NCI-H2227 (cell line): Measurements from ENCODE around the gene TCF4.

Experiments used
- DNase-seq: peaks from one replicate; lab custom pipeline; 2025; ENCODE audit not compliant: unreplicated experiment; lab: John Stamatoyannopoulos, UW

The TCF4 gene

DNA sequence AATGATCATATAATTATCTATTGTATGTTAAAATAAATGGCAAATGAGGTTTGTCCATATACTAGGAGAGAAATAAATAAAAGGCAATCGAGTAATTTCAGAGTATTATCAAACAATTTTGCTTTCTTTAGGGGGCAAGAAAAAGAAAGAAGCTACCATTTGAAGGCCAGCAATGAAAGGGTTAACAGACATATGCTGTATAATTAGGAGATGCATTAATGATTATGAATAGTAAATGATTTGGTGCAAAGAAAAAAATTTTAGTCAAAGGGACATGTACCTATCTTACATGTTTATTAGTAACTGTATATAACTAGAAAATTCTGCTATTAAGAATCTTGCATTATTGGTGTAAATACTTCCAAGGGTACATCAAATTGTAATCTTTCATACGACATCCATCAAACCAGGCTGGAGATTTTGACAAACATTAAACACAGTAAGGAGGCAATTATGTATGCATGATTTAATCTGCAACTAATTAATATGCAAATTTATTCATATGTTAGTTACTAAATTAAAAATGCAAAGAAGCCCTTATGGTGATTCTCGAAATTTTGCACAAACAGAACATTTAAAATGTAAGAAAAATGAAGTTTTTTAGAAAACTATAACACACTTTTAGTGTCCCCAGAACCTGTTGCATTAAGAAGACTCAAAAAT lies 251.4 kb downstream of the TCF4 start:
- no peak for DNase-seq

DNA sequence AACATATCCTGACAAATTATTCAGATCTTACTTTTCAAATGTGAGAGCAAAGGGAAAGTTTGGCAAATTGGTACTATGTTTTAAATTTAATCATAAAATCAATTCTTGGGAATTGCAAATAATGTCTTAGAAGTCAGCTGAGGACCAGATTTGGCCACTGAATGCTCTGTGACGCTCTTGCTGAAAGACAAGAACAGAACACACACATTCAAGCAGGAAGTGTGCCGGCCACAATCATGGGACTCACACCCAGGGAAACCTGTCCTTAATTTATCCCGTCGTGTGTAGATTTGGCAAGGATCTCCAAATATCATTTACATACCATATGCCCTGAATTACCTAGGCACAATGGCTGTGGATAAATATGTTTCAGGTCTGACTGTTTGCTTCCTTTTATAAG lies 253.1 kb downstream of the TCF4 start:
- DNase-seq: no peak

DNA sequence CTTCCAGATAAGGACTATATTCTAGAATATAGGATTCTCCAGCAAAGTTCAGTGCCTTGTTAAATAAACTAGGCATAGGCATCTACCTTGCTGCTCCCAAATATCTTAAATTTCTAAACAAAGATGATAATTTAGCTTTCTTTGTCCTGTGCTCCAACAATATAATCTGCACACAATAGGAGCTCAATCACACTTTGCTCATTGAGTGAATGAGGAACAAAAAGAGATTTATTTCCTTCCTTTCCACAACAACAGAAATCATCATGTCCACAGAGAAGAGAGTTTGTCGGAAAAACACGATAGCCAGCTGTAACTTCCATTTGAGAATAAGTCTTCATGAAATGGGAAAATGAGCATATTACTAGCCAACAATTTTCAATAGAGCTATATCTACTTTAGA lies 256.7 kb downstream of the TCF4 start:
- DNase-seq: no peak

DNA sequence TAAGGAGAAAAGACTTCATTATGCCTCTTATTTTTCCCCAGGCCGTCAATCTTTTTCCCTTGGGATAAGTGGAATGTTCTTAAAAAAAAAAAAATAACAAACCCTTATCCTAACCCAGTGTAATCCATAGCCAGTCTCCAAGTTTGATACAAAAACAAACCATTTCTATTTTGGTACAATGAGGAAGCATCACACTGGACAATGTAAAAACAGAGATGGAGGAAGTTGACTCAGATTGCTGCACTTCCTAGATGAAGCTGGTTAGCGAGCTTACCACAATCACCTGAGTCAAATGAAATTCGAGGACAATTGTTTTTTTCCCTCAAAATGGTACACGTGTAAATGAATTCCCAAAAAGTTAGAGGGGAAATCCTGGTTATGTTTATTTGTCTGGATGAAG lies 259.7 kb downstream of the TCF4 start:
- DNase-seq: no peak

DNA sequence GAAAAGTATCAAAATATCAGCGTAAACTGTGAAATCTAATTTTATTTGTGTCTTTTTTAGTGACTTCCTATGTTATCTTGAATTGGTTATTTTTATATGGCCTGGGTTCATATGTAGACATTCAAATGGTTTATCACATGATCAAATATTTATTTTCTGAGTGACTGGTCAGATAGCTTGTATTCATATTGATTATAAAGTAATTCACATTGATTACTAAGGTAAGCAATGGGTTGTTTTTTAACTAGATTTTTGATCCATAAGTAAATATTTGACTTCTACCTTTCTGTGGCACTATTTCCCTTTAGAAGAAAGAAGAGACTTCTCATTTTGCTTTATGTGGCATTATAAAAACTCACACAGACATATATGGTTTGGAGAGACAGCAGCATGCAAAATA lies 260.5 kb downstream of the TCF4 start:
- DNase-seq: no peak

DNA sequence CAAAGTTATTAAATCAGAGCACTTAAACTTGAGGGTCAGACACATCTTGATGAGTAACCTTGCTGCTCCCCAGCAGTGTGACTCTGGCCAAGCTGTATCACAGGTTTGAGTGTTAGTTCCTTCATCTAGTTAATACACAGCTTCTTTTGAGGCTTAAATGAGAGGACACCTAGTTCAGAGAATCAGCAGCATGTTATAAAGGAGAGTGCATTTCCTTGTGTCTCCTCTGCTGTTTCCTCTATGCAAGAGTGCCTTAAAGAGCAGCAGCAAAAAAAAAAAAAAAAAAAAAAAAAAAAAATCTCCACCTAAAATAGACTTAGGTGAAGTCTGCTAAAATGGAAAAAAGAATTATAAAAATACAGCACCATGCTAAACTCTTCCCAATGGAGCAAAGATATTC lies 261.9 kb downstream of the TCF4 start:
- no peak for DNase-seq

DNA sequence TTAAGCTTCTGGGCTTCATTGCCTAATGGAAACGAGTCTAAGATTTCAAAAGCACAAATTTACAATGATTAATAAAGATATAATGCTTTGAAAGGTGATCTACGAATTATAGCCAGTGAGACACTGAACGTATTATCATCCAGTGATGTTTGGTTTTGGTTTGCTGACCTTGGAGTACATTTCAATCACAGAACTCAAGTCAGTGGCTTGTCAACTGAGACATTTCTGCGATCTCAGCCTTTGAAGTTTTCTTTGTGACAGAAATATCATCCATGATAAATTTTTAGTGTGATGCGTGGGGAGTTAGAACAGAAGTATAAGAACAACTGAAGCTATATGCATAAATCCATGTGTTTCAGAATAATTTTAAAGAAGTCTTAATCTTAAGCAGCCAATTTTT lies 263.8 kb downstream of the TCF4 start:
- DNase-seq: peak; percentile 16

DNA sequence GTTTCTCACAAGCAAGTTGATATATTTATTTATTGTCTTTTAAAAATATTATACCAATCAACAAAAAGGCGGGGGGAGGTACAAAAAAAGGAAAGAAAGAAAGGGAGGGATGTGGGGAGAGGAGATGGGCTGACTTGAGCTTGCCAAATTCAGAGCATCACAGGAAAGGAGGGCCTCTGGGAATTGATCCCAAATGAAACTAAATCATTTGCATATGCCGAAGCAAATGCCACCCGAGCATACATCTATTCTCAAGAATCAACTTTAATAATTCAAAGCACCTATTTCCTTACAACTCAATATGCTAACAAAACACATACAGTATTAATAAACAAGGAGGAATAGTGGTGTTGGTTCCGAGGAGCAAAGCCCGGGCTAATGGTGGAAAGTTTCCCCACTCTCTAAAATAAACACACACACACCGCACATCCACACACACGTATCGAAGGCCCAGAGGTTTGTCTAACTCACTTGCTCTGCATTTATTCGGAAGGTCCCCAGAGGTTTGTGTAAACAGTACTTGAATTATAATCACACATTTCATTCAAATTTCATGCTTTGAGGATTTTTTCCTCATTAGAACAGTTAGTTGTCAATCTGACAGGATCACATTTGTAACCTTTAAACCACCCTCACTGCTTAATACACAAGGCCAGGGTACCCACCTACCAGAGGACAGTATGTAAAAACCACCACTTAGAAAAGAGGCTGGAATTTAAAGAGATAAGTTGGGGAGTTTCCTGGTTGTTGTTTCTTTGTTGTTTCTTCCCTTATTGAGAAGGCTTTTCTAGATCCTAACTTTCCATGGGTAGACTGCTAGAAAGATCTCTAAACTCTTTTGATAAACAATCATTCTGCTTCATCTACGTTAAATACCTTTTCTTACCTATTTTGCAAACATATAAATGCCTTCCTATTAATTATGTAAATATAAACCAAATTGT lies 264.7 kb downstream of the TCF4 start:
- DNase-seq: peak; percentile 39

DNA sequence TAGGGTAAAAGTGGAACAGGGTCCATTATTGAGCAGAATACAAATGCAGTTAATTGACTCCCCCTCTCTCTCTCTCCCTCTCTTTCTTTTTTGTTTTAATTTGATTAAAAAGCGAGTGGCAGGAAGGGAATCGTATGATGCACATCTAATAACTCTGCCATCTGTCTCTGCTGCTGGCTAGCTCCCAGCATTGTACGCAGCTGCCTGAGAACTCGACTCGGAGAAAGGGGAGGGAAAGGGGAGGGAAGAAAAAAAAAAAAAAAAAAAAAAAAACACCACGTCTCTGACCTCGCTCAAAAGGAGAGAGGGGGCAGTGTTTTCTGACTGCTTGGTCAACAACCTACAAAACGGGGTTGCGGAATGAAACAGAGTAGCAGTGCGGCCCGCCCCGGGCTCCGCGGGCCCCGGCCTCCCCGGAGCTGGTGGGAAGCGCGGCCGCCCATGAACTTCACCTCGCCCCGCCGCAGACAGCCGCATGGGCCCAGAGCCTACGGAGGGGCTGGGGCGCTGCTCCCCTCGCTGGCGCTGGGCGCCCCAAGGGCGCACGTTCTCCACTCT lies 265.7 kb downstream of the TCF4 start:
- DNase-seq: peak; percentile 86

DNA sequence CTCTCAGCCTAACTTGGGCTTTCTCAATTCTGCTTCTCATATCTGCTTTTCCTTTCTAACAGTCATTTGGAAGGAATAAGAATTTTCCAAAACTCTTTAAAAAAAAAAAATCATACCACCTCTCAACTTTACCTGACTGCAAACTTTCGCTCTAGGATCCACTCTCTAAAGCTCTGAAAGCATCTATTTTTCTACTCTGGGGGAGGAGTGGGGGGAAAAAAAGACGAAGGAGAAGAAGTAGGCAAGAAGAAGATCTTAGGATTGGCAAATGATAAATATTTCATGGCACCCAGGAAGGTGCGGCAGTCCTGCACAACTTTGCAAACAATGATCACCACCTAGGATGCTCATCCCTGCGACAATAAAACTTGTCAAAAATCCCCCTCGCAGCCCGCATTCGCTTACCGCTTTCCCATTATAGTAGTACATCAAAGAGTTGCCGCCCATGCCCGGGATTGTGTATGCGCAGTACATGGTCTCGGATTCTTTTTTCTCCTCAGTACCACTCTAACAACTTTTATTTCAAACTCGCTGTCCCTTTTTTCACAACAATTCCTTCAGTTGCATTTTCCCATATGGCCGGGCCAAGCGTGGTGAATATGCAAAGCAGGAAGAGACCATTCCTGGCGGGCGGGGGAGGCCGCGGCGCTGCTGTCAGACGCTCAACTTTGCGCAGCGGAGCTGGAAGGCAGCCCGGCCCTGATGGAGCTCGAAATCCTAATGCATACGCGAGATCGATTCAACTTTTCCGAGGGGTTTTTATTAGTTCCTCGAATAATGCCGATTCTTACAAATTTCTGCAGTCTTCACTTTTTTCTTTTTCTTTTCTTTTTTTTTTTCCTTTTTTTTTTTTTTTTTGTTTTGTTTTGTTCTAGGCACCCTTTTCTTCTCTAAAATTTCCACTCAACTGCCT lies 266.5 kb downstream of the TCF4 start:
- DNase-seq: peak; percentile 89

DNA sequence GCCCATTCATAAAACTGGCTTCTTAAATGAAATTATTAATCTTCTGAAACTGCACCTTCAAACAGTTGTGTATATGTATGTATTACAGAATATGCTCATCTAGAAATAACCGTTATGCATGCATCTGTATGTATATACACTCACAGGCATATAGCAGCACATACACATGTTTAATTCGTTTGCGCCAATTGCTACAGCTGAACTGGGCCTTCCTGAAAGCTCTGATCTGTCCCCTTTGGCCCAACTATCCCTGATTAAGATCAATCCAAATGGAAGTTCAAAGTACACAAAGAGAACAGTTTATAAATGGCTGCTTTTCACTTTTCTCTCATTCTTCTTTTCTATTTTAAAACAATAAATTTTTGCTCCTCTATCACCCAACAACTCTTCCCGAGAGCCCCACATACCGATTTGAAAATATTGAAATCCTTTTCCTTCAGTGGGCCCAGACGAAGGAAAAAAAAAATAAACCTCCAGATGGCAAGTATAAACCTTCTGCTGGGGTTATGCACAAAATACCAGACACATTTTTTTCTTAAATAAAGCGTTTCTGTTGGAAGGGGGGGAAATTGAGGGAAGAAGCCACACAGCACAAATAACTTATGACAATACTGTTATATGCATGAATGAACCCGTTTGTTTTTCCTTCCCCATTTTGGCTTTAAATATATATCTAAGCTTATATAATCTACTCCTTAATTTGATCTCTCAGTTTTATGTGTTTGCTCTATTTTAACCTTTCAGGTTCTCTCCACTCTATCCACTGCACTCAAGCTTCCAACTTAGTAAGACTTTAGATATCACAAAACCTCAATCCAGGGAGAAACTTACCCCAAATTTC lies 267.3 kb downstream of the TCF4 start:
- peak; percentile 42 for DNase-seq

DNA sequence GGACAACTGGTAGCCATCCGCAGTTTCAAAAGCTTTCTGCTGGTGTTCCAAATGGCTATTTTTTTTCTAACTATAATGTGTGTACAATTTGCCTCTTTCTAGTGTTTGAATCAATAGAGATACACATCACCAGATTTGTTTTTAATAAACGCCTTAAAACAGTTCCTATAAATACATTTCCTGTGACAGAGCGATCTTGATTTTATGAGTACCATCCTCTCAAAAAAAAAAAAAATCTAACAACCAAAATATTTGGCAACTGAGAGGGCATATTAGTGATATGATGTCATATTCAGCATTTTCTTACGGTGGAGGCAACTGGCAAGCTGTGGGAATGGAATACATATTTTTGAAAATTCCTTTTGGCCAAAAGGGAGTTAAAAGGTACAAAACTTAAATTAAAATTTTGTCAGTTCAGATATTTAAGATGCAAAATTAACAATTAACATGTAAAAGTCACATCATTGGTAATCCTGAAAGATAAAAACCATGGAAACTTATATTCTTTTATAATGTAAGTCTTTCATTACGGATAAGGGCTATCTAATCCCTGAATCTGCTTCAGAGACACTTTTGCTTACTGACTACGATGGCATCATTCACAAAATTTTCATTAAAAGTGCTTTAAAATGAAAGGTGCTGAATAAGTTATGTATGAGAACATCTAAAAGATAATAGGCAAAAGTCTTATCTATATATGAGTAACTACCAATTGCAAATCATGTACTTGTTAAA lies 268.4 kb downstream of the TCF4 start:
- no peak for DNase-seq

DNA sequence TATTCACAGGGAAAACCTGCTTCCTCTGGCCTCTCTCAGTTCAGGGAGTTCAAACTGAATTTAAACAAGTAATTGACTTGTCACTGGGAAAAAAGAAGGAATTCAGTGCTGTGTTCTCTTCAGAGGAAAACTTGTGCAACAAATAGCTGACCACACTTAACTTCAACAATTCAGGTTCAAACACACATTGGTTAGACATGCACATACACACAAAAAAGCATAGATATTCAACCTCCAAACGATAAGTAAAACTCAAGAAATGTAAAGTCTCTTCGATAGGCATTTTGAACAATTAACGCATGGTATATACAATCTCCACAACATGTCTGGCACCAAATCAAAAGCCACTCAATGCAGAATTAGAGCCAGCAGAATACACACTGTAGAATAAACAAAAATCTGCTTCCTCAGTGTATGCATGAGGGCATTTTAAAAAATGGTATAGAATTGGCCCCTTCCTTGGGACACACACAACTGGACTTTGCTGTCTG lies 269.0 kb downstream of the TCF4 start:
- no peak for DNase-seq

DNA sequence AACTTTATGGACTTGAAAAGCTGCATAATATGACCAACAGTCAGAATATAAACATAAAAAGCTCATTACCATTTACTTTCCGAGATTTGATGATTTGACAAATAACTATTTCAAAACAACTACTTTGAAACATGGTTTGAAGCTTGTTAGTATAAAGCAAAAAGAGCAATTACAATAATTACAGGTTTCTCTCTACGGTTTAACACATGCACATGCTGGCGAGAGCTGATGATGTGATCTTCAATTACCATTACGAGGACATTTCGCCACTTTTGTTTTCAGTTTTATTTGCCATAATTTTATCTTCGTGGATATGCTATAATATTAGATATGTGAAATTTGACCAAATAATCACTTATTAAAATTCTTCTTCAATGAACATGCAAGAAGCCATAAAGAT lies 270.1 kb downstream of the TCF4 start:
- no peak for DNase-seq

DNA sequence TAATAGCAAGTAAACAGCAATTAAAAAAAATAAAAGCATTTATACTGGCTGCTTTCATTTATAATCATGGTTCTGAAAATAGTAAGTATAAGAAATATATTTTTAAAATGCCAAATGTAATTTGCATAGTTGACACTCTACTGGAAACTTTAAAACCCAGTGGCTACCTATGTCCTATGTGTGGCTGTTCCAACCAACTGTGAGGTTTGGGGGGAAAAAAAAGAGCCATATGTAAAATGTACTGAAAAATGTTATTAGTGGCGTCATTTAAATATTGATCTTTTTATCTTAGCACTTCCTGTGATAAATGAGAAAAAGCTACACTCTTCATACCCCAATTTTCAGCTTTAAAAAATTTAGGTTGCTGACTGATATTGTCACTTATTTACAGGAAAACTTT lies 270.7 kb downstream of the TCF4 start:
- DNase-seq: no peak

DNA sequence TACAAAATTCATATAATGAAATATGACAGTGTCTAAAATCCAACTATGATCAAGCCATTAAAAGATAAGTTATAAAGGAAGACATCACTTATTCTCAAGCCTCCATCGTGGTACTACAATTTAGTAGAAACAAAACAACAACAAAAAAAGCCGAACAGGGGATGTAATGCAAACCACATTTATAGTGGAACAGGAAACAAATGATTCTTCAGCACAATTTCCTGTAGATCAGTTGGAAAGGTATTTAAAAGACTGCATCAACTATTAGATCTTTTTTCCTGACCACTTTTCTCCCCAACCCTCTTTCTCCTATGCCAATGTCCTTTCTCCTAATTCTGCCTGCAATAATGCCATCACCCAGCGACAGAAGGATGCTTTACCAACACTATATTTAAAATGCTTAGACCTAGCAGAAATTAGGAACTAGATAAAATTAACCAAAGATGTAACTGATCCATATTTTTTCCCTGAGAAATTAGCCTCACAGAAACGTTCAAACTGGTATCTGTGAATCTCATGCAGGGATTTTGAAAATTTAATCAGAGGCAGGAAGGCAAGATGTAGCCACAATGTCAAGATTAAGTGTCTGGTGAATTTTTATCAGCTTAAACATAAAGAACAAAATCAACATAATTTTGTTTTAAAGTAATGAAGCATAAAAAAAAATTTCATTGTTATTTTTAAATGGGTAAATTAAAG lies 271.4 kb downstream of the TCF4 start:
- no peak for DNase-seq

DNA sequence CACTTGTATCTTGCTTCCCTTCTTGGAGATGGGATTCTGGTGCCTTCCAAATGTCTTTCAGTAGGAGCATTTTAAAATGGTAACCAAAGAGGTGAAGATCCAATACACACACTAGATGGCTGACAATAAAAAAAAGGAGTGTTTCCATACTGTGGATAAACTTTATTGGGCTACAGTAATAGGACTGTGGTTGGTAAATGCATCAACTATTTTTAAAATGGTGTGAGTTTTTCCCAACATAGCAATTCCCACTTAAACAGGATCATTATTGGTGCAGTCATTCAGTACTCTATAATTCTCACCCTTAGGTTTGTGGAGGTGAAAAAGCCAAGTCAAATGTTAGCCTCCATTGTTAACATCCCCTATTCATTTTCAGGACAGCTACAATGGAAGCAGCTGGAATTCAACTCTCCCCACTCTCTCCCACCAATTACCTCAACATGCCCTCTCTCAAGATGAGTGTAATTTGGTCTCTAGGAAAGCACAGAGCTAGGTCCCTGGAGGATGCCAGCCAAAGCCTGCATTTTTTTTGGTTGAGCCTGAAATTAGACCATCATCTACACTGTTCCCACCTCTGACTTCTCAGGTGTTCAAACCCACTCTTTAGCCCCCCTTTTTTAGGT lies 273.3 kb downstream of the TCF4 start:
- DNase-seq: peak; percentile 93

DNA sequence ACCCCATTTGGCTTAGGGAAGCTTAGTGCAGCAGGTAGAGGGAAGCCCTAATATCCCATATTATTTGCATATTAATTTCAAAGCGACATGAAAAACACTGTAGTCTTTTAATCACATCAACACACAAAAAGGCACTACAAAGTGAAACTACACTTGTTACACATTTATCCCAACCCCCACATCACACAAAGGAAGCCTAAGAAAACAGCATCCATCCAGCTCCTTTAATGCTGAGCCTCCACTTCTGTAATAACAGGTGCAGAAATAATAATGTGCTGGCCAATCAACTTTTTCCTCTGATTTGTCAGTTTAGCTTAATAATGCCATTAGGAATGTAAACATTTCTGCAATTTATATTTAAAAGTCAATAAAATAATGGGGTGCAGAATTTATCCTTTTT lies 274.0 kb downstream of the TCF4 start:
- peak; percentile 17 for DNase-seq
